ENCODE data around the gene ZBTB5.

DNA sequence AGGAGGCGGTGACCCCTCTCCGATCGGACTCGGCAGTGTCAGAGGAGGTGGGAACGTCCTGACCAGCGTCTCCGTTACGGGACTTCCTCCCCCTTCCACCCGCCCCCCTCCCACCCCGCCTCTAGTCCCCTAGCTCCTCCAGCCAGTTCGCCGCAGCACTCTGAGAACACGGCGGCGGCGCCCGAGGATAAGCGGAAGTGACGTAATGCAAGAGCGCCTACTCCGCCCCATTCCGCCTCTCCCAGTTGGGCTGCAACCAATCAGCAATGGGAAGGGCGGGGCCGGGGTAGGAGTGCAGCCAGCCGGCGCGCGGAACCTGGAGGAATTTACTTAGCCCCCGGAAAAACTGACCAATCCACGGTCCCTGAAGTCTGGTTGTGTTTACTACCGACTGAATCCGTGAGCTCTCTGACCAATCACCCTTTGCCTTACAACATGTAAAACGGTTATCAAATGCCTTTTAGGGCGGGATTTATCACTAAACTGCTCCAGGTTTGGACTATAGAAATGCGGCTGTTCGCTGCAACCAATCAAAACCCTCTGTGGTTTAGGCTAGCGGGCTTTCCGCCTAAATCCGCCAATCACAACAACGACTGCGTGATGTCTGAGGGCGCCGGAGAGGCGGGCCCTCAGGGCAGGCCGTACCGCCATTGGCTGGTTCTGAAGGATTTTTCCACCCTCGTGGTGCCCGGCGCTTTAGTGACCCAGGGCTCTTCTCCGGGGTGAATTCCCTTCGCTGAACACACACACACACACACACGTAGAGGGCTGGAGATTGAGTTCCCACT, at the start of gene ZBTB5:
- TF ChIP-seq, protein P1, sequence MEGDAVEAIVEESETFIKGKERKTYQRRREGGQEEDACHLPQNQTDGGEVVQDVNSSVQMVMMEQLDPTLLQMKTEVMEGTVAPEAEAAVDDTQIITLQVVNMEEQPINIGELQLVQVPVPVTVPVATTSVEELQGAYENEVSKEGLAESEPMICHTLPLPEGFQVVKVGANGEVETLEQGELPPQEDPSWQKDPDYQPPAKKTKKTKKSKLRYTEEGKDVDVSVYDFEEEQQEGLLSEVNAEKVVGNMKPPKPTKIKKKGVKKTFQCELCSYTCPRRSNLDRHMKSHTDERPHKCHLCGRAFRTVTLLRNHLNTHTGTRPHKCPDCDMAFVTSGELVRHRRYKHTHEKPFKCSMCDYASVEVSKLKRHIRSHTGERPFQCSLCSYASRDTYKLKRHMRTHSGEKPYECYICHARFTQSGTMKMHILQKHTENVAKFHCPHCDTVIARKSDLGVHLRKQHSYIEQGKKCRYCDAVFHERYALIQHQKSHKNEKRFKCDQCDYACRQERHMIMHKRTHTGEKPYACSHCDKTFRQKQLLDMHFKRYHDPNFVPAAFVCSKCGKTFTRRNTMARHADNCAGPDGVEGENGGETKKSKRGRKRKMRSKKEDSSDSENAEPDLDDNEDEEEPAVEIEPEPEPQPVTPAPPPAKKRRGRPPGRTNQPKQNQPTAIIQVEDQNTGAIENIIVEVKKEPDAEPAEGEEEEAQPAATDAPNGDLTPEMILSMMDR (conservative IDR thresholded peaks at IDR 0.05; ENCODE audit: low read depth, low read length): no peak
- TF ChIP-seq EZH2 (IDR thresholded peaks at IDR 0.05; ENCODE audit: low read length, unreplicated experiment) (no peak), EZH2phosphoT487 (IDR thresholded peaks at IDR 0.05; ENCODE audit: borderline replicate concordance, low read length) (no peak)

Measured in PC-3 (cell line).